ENCODE results near the gene MAML3. TPM values are rescaled to one million over a fixed set of nuclear protein-coding genes. Genes with fewer than 3 reads are reported as not detected.

MAML3 gene
- total RNA-seq, 2 experiments from 2014 or later = 2.5 to 2.9 TPM

- ChIA-PET POLR2A (no interaction called here), CTCF (no interaction called here)
- Mint-ChIP-seq H3K36me3 (ENCODE audit: low read depth) (no peaks in the 10 kb centered on the region), H3K4me3 (no peak overlapping the region), H3K9me3 (no peaks in the 10 kb centered on the region), H3K27ac (no peak overlapping the region), H3K27me3 (no peaks in the 10 kb centered on the region), H3K4me1 (ENCODE audit: low read depth) (no peaks in the 10 kb centered on the region)
- Histone ChIP-seq H3K27ac (ENCODE audit: low read depth in 1 of 2, low read length in 2 of 2) (no peak overlapping the region), H3K9me3 (ENCODE audit: control insufficient read depth in 1 of 2, insufficient read depth in 1 of 2, low read length in 2 of 2) (no peaks in the 10 kb centered on the region), H3K27me3 (ENCODE audit: control insufficient read depth in 1 of 2, insufficient read depth in 2 of 2, low read length in 2 of 2) (no peaks in the 10 kb centered on the region), H3K4me1 (ENCODE audit: insufficient read depth, low read length) (no peaks in the 10 kb centered on the region), H3K36me3 (ENCODE audit: insufficient read depth, low read length) (no peaks in the 10 kb centered on the region), H3K4me3 (ENCODE audit: low read length) (no peak overlapping the region)
- TF ChIP-seq, protein P1, sequence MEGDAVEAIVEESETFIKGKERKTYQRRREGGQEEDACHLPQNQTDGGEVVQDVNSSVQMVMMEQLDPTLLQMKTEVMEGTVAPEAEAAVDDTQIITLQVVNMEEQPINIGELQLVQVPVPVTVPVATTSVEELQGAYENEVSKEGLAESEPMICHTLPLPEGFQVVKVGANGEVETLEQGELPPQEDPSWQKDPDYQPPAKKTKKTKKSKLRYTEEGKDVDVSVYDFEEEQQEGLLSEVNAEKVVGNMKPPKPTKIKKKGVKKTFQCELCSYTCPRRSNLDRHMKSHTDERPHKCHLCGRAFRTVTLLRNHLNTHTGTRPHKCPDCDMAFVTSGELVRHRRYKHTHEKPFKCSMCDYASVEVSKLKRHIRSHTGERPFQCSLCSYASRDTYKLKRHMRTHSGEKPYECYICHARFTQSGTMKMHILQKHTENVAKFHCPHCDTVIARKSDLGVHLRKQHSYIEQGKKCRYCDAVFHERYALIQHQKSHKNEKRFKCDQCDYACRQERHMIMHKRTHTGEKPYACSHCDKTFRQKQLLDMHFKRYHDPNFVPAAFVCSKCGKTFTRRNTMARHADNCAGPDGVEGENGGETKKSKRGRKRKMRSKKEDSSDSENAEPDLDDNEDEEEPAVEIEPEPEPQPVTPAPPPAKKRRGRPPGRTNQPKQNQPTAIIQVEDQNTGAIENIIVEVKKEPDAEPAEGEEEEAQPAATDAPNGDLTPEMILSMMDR (IDR thresholded peaks at IDR 0.05) = no peak
- DNase-seq (no peak), ATAC-seq (ENCODE audit: poor library complexity) (no peak)
- intact Hi-C loops (cut with DNase I, micrococcal nuclease) = no loop called here
Observed at GRCh38 chr4:139839403-139840031, 314.5 kb downstream of the MAML3 start.

- POLR2A ChIA-PET = no interaction called here
Observed at GRCh38 chr4:139838811-139839210, 315.2 kb downstream of the MAML3 start.

GRCh38 chr4:139834981-139835391, 319.0 kb downstream of the MAML3 start:
- Histone ChIP-seq H3K4me1 (ENCODE audit: insufficient read depth, low read length) (no peaks in the 10 kb centered on the region), H3K9me3 (ENCODE audit: control insufficient read depth in 1 of 2, insufficient read depth in 1 of 2, low read length in 2 of 2) (no peaks in the 10 kb centered on the region), H3K4me3 (ENCODE audit: low read length) (no peak overlapping the region), H3K27ac (ENCODE audit: low read depth in 1 of 2, low read length in 2 of 2) (no peak overlapping the region), H3K27me3 (ENCODE audit: control insufficient read depth in 1 of 2, insufficient read depth in 2 of 2, low read length in 2 of 2) (no peaks in the 10 kb centered on the region), H3K36me3 (ENCODE audit: insufficient read depth, low read length) (no peaks in the 10 kb centered on the region)
- H3K9me3 Mint-ChIP-seq = no peaks in the 10 kb centered on the region
- no peaks in the 10 kb centered on the region for H3K27me3 Mint-ChIP-seq
- no peaks in the 10 kb centered on the region for H3K4me1 Mint-ChIP-seq (ENCODE audit: low read depth)
- TF ChIP-seq, protein P1 (IDR thresholded peaks at IDR 0.05) = no peak
- ATAC-seq (ENCODE audit: poor library complexity) = no peak
- H3K27ac Mint-ChIP-seq = no peak overlapping the region
- no peaks in the 10 kb centered on the region for H3K36me3 Mint-ChIP-seq (ENCODE audit: low read depth)
- no peak for DNase-seq
- intact Hi-C loops (cut with DNase I, micrococcal nuclease) = no loop called here
- POLR2A ChIA-PET = no interaction called here
- CTCF ChIA-PET = no interaction called here
- H3K4me3 Mint-ChIP-seq = no peak overlapping the region

More at GRCh38 chr4:139838811-139839210, 315.2 kb downstream of the MAML3 start:
- Mint-ChIP-seq H3K4me3 (no peak overlapping the region), H3K27me3 (no peaks in the 10 kb centered on the region), H3K9me3 (no peaks in the 10 kb centered on the region), H3K36me3 (ENCODE audit: low read depth) (no peaks in the 10 kb centered on the region), H3K4me1 (ENCODE audit: low read depth) (no peaks in the 10 kb centered on the region), H3K27ac (no peak overlapping the region)
- ATAC-seq (ENCODE audit: poor library complexity) (no peak), DNase-seq (no peak)
- CTCF ChIA-PET = no interaction called here
- Histone ChIP-seq H3K27me3 (ENCODE audit: control insufficient read depth in 1 of 2, insufficient read depth in 2 of 2, low read length in 2 of 2) (no peaks in the 10 kb centered on the region), H3K9me3 (ENCODE audit: control insufficient read depth in 1 of 2, insufficient read depth in 1 of 2, low read length in 2 of 2) (no peaks in the 10 kb centered on the region), H3K4me1 (ENCODE audit: insufficient read depth, low read length) (no peaks in the 10 kb centered on the region), H3K27ac (ENCODE audit: low read depth in 1 of 2, low read length in 2 of 2) (no peak overlapping the region), H3K36me3 (ENCODE audit: insufficient read depth, low read length) (no peaks in the 10 kb centered on the region), H3K4me3 (ENCODE audit: low read length) (no peak overlapping the region)
- intact Hi-C loops (cut with DNase I, micrococcal nuclease) = no loop called here
- TF ChIP-seq, protein P1 (IDR thresholded peaks at IDR 0.05) = no peak

Measured in CD4-positive, alpha-beta T cell (primary cell).